ENCODE results near the gene GRPEL1. TPM values are rescaled to one million over a fixed set of nuclear protein-coding genes. Genes with fewer than 3 reads are reported as not detected.

The GRPEL1 gene
- total and polyA plus RNA-seq, 2 of the 13 experiments (the other 11 are each of a cell fraction or from before 2014, with no cell fraction given): 32.3 to 141 TPM

- TF ChIP-seq ZNF20 (CRISPR knock-in tag; IDR thresholded peaks at IDR 0.05) (no peak), ZNF280B (CRISPR knock-in tag; IDR thresholded peaks at IDR 0.05; ENCODE audit: borderline replicate concordance) (0 out of 2 replicates have a peak, but pooled peaks have one; percentile 30), SOX5 (CRISPR knock-in tag; IDR thresholded peaks at IDR 0.05; ENCODE audit: borderline replicate concordance) (0 out of 2 replicates have a peak, but pooled peaks have one; percentile 27), SKIL (CRISPR knock-in tag; IDR thresholded peaks at IDR 0.05; ENCODE audit: borderline replicate concordance) (no peak), SMARCE1 (IDR thresholded peaks at IDR 0.05; ENCODE audit: borderline replicate concordance) (no peak), ARNT (IDR thresholded peaks at IDR 0.05) (no peak), ZBTB38 (CRISPR knock-in tag; IDR thresholded peaks at IDR 0.05) (peak; percentile 29; the same call in 1 of the 2 replicates), HIC2 (CRISPR knock-in tag; IDR thresholded peaks at IDR 0.05; ENCODE audit: low read depth) (peak; percentile 55; the same call in 1 of the 2 replicates), KDM4B (CRISPR knock-in tag; IDR thresholded peaks at IDR 0.05) (0 out of 2 replicates have a peak, but pooled peaks have one; percentile 53), MIXL1 (CRISPR knock-in tag; IDR thresholded peaks at IDR 0.05) (peak; percentile 62; the same call in 1 of the 2 replicates), GZF1 (CRISPR knock-in tag; IDR thresholded peaks at IDR 0.05) (peak; percentile 43; the same call in 1 of the 2 replicates), HMGA1 (CRISPR knock-in tag; conservative IDR thresholded peaks at IDR 0.05) (no peak), MNT (IDR thresholded peaks at IDR 0.05) (peak; percentile 43), NFE2L2 (IDR thresholded peaks at IDR 0.05; ENCODE audit: low read length) (no peak), ZNF792 (CRISPR knock-in tag; IDR thresholded peaks at IDR 0.05) (0 out of 2 replicates have a peak, but pooled peaks have one; percentile 42), NPAS2 (CRISPR knock-in tag; IDR thresholded peaks at IDR 0.05; ENCODE audit: borderline replicate concordance) (no peak), NKX3-1 (CRISPR knock-in tag; IDR thresholded peaks at IDR 0.05) (no peak), NR2C2 (CRISPR knock-in tag; IDR thresholded peaks at IDR 0.05; ENCODE audit: borderline replicate concordance) (peak; percentile 28; the same call in 1 of the 2 replicates)
- TF ChIP-seq, protein P1, sequence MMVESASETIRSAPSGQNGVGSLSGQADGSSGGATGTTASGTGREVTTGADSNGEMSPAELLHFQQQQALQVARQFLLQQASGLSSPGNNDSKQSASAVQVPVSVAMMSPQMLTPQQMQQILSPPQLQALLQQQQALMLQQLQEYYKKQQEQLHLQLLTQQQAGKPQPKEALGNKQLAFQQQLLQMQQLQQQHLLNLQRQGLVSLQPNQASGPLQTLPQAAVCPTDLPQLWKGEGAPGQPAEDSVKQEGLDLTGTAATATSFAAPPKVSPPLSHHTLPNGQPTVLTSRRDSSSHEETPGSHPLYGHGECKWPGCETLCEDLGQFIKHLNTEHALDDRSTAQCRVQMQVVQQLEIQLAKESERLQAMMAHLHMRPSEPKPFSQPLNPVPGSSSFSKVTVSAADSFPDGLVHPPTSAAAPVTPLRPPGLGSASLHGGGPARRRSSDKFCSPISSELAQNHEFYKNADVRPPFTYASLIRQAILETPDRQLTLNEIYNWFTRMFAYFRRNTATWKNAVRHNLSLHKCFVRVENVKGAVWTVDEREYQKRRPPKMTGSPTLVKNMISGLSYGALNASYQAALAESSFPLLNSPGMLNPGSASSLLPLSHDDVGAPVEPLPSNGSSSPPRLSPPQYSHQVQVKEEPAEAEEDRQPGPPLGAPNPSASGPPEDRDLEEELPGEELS (CRISPR knock-in tag; IDR thresholded peaks at IDR 0.05): no peak
These were observed 3.1 kb upstream of the GRPEL1 start (continued) for GRCh38 chr4:7070729-7071511.

Measured in HepG2 (cell line).